Measurements from ENCODE around the gene BIN1.

DNA sequence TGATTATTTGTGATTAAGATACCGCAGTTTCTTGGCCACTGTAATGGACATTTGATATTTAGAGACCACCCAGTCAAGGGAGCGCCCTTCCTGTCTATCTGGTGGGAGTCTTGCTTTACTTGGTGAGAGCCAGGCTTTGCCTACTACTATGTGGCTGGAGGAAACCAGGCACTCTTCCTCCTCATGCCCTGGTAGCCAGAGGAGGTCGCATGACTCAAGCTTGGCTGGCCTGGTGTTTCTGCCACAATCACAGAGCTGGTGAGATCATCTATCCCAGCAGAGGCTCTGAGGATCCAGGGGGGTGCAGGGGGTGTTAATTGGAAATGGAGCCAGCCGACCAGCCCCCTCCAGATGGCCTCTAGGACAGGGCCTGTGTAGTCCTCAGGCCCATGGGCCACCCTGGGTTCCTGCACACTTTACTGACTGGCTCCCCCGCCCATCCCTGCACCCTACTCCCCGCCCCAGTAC is 46.8 kb upstream of the BIN1 start:
- no peak for TF ChIP-seq POLR2AphosphoS5 (IDR thresholded peaks at IDR 0.05; ENCODE audit: low read depth, low read length)
- no peak for TF ChIP-seq REST (IDR thresholded peaks at IDR 0.05; ENCODE audit: insufficient read depth in 1 of 2, low read depth in 2 of 2, low read length in 2 of 2)
- TF ChIP-seq TAF1 (IDR thresholded peaks at IDR 0.05; ENCODE audit: borderline replicate concordance, insufficient read depth, low read length): no peak

Measured in PFSK-1 (cell line).